Esophagus mucosa (tissue), 1 donor: ENCODE results near the gene SEC23B. TPM values are rescaled to one million over a fixed set of nuclear protein-coding genes. Genes with fewer than 3 reads are reported as not detected.
"Not testable (repeated sequence)": the region's sequence is repeated elsewhere in the genome, so short reads cannot be mapped to it uniquely, and the experiment has no call there.

Experiments used
- ATAC-seq: fragments of 200-7000 bp; cut with Tn5 transposase; one replicate; pipeline ENCODE4 v1.9.1; 2020
- total RNA-seq: library from RNA; stranded (reverse); gene quantifications from one replicate; pipeline ENCODE4 v1.2.4, GENCODE V29; 2023
- donor health status: DM: yes; HTN: yes; CAD: no.

SEC23B gene
- total RNA-seq, result 47.9 TPM

DNA sequence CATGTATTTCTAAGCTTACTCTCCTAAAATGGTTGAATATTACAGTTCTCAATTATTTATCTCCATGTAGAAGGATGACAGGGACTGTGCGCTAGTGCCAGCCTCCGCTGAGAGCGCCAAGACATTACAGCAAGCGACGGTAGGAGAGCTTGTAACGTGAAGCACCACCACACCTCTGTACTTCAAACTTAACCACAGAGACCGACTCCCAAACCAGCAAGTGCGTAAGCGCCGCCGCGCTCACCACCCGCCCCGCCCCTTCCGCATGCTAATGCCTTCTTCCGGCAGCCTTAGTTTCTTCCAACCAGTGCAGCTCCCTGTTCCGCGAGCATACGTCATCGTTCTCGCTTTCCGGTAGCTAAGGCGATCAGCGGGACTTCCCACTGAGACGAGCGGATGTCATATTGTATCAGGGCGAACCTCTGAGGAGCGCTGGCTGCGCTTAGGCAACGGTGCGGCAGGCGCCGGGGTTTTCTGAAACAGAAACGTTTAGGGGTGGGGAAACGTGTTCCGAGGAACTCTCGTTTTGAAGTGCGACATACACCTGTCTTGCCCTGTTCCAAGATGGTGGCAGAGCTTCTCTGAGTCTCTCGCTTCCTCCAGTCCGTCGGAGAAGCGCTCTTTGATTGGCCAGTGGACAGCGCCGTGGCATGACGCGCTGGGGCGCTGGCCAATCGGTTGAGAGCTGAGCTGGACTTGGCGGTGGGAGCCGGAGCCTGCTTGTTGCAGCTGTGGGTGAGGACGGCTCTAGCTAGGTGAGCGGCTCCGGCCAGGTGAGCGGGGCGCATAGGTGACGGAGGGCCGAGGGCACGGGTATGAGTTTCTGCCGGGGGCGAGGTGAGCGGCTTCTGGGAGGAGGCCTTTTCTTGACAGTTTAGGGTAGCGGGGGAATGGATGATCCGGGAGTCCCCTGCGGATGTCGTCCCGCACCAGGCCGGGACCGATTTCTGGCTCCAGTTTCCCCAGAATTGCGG is at the start of gene SEC23B:
TSS of gene SEC23B (plus strand) at position 723 of the 974 bp plus-strand sequence. CDS start 2,896 bp downstream, outside the sequence.
- peak; percentile 99 for ATAC-seq

DNA sequence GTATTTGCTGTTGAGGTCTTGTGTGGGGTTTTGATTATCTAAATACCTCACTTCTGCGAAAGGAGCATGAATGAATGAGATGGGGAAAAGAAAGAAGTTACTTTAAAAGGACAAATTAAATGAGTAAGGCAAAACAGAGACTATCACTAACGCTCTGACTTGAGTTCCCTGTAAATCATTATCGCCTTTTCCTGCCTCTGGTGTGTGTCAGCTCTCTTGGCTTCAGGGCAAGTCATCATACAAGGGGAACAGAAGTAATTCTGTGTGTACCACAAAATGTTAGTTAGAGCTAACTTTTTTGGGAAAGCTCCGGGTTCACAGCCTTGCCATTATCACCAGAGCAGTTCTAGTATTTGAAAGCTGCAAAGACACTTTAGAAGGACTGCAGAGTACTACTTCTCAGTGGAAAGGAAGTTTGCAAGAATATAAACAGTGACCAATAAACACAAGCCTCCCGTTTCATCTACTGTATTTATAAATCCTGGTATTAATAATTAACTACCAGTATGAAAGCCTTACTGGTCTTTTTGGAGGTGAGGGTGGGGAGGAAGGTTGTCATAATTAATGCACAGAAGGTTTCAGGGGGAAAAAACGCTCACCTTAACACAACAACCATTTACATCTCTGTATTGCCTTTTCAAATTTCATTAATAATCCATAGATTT is 42.1 kb upstream of the SEC23B start:
- ATAC-seq, result no peak

DNA sequence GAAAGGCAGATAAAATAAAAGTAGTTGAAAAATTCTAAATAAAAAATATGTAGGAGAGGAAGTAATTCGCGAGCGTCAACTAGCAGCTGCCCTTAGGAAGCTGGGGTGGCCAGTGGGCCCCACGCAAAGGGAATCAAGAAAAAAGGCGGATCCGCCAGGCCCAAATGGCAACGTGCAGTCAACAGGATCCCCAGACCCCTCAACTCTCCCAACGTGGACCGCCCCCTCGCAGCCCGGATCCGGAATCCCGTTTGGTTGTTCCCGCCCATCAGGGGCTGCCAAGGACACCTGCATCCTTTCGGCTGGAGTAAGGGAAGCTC is 41.2 kb upstream of the SEC23B start:
- no peak for ATAC-seq

DNA sequence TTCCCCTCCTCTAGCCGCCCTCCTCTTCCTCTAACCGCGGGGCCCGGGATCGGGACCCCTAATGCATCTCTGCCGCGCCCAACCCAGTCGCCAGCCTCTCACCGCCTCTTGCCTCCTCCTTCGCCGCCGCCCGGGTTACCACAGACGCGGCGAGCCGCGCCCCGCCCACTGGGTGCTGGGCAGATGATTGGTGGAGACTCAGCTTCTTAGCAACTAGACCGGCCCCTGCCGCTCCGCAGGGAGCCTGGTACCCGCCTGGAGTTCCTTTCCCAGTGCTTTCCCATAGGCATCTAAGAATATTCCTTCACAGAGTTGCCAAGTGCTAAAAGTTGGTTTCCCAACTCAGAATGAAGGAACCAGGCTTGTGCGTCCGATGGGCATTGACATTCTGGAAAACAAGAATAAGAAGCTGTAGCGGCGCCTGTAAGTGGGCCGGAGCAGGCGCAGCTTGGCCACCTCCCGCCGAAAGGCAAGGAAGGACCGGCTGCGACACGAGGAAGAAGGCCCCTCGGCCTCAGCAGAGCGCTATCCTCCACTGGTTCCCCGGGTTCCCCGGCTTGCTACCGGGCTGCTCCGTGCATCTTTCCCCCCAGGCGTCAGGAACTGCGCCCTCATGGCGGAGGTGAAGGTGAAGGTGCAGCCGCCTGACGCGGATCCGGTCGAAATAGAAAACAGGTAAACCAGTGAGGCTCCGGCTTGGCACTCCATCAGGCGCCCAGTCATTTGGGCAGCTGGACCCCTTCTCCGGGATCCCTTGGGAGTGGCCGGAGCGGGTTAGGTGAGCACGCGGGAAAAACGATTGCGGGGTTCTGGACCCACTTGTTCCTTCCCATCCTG is 40.6 kb upstream of the SEC23B start, which contains the start of the genes DZANK1 and POLR3F:
TSS of gene DZANK1 (minus strand) at position 137 of the 837 bp plus-strand sequence. CDS start 1,672 bp downstream, outside the sequence.
TSS of gene POLR3F (plus strand) at position 497 of the 837 bp plus-strand sequence. CDS start at position 614, 117 bp downstream.
- ATAC-seq, result peak; percentile 99

DNA sequence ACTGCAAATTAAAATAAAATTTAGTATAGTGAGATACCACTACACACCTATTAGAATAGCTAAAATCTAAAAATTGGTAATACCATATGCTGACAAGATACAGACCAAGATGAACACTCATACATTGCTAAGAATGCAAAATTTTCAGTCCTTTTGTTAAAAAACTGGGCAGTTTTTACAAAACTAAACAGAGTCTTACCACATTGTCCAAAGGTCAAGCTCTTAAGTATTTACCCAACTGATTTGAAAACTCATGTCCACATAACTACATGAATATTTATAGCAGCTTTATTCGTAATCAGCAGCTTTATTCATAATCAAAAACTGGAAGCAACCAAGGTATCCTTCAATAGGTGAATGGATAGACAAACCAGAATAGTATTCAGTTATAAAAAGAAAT is 30.5 kb upstream of the SEC23B start:
- ATAC-seq, result no peak

DNA sequence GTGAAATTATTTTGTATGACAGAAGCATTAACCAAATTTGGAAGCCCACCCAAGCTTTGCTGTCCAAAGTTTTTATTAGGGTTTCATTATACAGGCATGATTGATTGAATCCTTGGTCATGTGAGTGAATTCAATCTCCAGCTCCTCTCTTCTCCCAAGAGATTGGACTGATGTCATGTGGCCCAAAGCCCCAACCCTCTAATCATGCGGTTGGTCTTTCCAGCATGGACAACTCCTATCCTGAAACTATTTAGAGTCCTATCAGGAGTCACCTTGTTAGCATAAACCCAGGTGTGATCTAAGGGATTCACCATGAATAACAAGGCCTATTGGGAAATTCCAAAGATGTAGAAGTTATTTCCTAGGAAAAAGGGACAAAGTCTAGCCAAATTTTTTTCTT is 29.9 kb upstream of the SEC23B start:
- no peak for ATAC-seq

DNA sequence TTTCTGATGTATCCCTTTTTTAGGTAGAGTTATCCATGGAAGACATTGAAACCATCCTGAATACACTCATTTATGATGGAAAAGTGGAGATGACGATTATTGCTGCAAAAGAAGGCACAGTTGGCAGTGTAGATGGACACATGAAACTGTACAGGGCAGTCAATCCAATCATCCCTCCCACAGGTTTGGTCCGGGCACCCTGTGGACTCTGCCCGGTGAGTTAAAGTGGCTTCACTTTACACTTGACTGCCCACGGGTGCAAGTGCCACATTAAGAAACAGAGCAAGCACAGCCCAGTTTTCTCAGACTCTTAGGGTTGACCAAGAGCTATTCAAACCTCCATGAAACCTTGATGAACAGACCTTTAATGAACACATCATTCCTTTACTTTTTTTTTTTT is 26.1 kb upstream of the SEC23B start:
- no peak for ATAC-seq

DNA sequence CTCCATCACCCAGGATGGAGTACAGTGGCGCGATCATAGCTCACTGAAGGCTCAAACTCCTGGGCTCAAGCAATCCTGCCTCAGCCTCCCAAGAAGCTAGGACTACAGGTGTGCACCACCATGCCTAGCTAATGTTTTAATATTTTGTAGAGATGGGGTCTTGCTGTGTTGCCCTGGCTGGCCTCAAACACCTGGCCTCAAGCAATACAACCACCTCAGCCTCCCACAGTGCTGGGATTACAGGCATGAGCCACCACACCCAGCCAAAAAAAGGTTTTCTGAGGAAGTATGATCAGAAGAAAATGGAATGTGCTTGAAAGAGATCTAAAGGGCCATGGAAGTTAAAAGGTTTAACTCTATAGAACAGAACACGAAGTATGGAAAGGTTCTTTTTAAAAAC is 19.4 kb upstream of the SEC23B start:
- no peak for ATAC-seq

DNA sequence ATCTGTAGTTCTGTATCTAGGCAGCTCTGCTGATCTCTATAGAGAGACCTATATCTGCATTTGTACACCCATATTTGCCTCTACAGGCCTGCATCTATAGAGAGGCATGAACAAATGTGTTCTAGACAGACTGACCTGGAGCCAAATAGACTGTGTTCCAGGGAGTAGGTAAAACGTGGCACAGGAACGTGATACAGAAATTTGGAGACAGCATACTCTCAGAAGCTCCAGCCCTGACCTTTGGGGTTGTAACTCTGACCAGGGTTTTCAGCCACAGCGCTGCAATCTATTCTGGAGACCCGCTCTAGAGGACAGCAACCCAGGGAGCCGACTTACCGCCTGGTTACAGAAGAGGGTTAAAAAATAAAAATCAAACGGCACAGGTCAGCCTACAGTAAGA is 11.7 kb upstream of the SEC23B start:
- peak; percentile 73 for ATAC-seq

DNA sequence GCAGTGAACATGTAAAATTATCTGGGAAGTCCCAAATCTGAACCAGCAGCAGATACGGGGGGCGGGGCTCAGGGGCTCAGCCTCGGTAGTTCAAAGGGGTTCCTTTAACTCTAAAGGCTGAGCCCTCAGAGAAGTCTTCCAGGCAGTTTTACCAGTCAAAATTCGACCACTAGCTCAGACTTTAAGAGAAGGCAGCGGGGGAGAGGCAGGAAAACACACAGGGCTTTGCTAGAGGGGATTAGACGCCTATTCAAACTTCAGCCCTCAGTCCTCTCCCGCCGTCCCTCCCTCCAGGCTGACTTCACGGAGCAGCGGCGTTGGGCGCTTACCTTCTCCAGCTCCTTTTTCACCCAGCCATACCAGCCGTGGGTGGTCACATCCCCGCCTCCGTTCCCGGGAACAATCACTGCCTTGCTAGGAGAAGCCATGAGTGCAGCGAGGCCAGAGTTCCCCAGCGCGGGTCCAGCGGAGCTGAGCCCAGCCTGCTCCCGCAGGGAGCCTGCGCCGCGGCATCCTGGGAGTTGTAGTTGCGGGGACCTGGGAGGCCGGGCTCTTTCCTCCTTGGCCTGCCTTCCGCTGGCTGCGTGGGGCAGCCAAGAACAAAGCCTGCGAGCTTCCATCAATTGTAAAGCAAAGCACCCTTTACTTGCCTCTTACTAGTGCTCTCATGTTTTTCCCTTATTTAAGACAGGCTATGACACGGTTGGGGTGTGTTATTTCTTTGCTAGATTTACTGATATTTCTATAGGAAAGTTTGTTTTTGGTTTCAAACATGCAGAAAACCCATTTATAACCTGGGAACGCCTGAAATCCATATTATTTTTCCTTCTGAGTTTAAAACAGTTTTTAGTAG is 10.8 kb upstream of the SEC23B start, which contains the start of gene RBBP9:
TSS of gene RBBP9 (minus strand) at position 486 of the 853 bp plus-strand sequence. CDS start at position 428, 58 bp downstream.
- ATAC-seq, result peak; percentile 96

DNA sequence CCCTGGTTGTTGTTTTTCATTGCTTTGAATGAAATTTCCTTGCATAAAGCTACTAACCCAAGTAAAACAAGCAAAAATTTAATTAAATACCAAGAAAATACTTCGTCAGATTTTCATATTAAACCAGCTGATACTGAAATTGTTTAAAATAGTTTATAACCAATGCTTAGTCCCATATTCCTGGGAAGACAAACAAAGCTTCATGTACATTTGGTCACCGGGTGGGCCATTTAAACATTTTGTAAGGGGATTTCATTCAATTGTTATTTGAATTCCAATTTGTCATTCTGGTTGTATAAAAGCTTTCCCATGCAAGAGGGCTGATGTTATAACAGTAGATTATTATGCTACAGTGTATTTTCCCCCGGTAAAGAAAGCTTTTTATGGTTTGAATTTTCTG is 10.1 kb upstream of the SEC23B start:
- no peak for ATAC-seq

DNA sequence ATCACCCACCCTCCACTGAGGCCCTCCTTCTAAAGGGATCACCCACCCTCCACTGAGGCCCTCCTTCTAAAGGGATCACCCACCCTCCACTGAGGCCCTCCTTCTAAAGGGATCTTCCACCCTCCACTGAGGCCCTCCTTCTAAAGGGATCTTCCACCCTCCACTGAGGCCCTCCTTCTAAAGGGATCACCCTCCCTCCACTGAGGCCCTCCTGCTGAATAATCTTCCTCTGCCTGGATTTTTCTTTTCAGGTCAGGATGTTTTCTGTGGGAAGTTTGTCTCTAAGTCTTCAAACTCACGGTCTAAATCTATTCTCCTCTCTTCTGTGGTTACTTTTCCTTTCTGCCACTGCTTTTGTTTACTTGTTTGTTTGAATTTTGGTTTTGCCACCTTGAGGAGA is 6.1 kb upstream of the SEC23B start:
- not testable (repeated sequence) for ATAC-seq

DNA sequence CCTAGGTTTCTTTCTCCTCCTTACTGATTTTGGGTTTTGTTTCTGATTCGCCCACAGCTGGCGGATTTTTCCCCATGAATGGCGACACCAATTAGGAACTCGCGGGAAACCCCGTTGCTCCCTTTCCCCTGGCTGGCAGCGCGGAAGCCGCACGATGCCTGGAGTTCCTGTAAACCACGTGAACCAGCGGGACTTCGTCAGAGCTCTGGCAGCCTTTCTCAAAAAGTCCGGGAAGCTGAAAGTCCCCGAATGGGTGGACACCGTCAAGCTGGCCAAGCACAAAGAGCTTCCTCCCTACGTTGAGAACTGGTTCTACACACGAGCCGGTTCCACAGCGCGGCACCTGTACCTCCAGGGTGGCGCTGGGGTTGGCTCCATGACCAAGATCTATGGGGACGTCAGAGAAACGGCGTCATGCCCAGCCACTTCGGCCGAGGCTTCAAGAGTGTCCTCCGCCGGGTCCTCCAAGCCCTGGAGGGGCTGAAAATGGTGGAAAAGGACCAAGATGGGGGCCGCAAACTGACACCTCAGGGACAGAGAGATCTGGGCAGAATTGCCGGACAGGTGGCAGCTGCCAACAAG is 3.2 kb upstream of the SEC23B start:
- ATAC-seq, result no peak

DNA sequence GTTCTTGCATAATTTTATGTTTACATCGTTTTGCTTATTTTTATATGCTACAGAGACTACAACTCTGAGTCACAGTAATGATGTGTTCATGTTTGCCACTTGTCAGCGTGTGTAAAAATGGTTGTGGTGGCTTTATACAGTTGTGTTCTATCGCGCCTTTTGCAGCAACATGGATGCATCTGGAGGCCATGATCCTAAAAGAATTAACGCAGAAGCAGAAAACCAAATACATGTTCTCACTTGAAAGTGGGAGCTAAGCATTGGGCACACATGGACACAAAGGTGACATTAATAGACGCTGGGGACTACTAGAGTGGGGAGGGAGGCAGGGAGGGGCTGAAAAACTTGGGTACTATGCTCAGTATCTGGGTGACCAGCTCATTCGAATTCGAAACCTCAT is 996 bp upstream of the SEC23B start:
- ATAC-seq, result no peak

DNA sequence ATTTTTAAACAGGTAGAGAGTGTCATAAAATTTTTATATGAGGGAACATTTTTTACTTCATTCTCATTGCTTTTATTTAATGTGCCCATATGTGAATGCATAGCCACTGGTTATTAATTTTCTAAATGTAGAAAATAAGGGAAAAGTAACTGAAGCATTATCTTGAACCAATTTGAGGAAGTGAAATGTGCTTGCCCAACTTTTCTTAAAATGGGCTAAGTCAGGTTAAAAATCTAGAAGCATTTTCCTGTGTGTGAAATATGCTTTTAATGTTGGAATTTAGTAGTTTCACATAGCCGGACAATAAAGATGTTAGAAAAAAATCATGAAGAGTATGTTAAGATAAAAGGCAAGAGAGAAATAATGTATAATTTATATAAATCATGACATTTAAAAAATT is 3.8 kb downstream of the SEC23B start:
- no peak for ATAC-seq

DNA sequence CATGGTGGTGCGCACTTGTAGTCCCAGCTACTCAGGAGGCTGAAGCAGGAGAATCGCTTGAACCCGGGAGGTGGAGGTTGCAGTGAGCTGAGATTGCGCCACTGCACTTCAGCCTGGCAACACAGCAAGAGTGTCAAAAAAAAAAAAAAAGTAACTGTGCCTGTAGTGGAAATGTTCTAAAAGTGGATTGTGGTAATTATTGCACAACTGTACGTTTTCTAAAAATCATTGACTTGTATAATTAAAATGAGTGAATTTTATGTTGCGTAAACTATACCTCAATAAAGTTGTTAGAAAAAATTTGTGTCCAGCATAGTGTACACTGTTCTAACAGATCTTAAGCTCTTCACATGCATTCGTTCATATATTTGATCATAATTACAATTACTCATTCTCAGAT is 5.5 kb downstream of the SEC23B start:
- no peak for ATAC-seq

DNA sequence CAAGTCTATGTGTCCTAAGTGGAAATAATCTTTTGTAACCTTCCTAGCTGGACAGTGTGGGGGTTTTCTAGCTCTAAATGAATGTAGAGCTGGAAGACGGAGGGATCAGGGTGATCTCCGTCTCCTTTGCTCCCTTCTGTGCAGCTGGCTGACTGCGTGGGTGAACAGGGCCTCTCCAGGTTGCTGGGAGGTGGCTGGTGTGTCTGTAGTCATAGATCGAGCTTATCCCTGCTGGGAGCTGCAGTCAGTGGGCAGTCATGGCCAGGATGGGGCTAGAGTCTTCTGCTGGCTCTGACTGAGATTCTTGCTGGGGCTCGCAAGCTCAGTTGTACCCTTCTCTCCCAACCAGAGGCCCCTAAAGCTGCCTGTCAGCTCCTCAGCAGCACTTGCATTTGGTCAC is 6.4 kb downstream of the SEC23B start:
- ATAC-seq, result no peak

DNA sequence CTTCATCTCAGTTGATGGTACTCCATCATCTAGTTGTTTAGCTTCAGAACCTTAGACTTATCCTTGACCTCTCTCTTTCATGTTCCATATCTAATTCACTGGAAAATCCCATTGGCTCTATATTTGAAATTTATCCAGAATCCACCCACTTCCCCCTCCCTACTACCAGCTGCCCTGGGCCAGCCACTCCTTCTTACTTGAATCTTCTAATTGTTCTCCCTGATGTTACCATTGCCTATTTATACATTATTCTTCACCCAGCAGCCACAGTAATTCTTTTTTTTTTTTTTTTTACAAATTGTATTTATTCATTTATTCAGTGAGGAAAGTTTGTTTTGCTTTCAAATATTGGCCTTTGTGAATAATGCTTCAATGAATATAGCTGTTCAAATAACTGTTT is 8.2 kb downstream of the SEC23B start:
- ATAC-seq, result no peak

DNA sequence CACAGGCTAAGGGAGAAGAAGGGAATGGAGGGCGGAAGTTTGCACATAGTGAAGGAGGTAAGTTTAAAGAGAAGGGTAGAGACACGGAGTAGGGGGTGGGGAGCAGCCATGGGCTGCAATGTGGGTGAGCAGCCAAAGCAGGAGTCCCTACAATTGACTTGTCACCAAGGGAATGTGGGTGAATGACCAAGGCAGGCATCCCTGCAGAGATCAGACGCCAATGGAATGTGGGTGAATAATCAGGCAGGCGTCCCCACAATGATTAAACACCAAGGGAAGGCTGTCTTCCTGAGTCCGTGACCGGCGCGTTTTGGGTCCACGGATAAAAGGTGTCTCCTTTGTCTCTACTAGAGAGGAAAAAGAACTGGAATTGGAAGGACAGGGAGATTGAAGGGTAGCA is 14.3 kb downstream of the SEC23B start:
- ATAC-seq, result not testable (repeated sequence)

DNA sequence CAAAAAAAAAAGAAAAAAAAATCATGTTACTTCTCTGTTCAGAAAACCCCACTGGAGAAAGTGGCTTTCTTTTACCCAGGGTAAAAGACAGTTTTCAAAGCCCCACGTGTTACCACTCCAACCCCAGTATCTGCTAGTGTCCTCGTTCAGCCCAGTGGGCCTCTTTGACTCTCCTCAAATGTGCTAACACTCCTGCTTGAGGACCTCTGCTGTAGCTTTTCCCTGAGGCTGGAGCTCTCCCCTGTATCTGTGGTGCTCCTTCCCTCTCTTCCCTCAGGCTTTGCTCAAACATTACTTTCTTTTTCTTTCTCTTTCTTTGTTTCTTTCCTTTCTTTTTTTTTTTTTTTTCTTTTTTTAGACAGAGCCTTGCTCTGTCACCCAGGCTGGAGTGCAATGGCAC is 15.3 kb downstream of the SEC23B start:
- ATAC-seq, result no peak

DNA sequence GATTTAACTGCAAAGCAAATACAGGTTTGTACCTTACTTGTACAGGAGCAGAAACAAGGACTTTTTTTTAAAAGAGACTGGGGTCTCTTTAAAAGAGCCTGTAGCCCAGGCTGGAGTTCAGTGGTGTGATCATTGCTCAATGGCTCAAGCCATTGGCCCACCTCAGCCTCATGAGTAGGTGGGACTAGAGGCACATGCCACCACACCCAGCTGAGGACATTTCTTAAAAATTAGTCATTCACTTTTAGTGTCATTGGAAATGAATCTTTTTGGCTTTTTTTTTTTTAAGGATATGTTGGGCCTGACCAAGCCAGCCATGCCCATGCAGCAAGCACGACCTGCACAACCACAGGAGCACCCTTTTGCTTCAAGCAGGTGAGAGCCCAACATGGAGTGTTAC is 16.9 kb downstream of the SEC23B start:
- ATAC-seq, result peak; percentile 39
